Vagina (tissue), 2 donors: Measurements from ENCODE around the gene IL6. TPM values are rescaled to one million over a fixed set of nuclear protein-coding genes. Genes with fewer than 3 reads are reported as not detected.

Experiments
- DNase-seq, 2 donors: peaks; one replicate each; pipeline ENCODE4 v3.0.0-alpha.2; 2017; ENCODE audit errors: extremely low spot score in 2 of 2
- H3K27ac ChIP-seq: fragments of 200-600 bp; sonication (generic); one replicate; pipeline ENCODE4 v1.5.1; 2019
- H3K27me3 ChIP-seq: fragments of 200-600 bp; sonication (generic); one replicate; pipeline ENCODE4 v1.5.1; 2019
- H3K36me3 ChIP-seq, 2 donors: fragments of 200-600 bp; sonication (generic); one replicate each; pipeline ENCODE4 v1.5.1; 2017 to 2019
- H3K4me1 ChIP-seq: fragments of 200-600 bp; sonication (generic); one replicate; pipeline ENCODE4 v1.5.1; 2019
- H3K4me3 ChIP-seq, 2 donors: fragments of 200-600 bp; sonication (generic); 1 replicate in 1 of 2; 2 replicates in 1 of 2; pipeline ENCODE4 v1.5.1; 2016 to 2019
- H3K9me3 ChIP-seq: fragments of 200-600 bp; sonication (generic); one replicate; pipeline ENCODE4 v1.5.1; 2019
- CTCF ChIP-seq, 3 experiments: fragments of 450-650 bp in 2 of 3; fragments of 200-600 bp in 1 of 3; sonication (generic) in 1 of 3; IDR thresholded peaks; one replicate each; pipeline ENCODE4 v1.5.1; 2017 to 2019; ENCODE audit warnings: antibody characterized with exemption in 3 of 3, mild to moderate bottlenecking in 2 of 3, moderate library complexity in 2 of 3
- POLR2A ChIP-seq, 2 donors: fragments of 450-650 bp; IDR thresholded peaks; one replicate each; pipeline ENCODE4 v1.6.1; 2017; ENCODE audit warnings: antibody characterized with exemption in 2 of 2, mild to moderate bottlenecking in 2 of 2, moderate library complexity in 2 of 2
- POLR2AphosphoS5 ChIP-seq, 2 donors: sonication (generic); formaldehyde crosslinking; IDR thresholded peaks; one replicate each; pipeline ENCODE4 v1.9.0; 2017; ENCODE audit warnings: antibody characterized with exemption in 2 of 2, mild to moderate bottlenecking in 2 of 2, low read depth in 1 of 2; ENCODE audit not compliant: insufficient read depth in 1 of 2
- intact Hi-C: fragments of 100-400 bp; cut with DNase I; formaldehyde crosslinking; loops from one replicate; pipeline ENCODE4 v1.15.1; 2023
- total RNA-seq: library from RNA; depleted of rRNA; stranded (reverse); fragments of >200 nt; gene quantifications from one replicate; pipeline ENCODE4 v1.2.3, GENCODE V29; 2016

IL6 gene
- total RNA-seq, 1 donor from 2014 or later: 12.0 TPM

GRCh38 chr7:22726345-22726906 is 574 bp upstream of the IL6 start:
- Histone ChIP-seq H3K27ac (peak overlapping the region; percentile 67), H3K4me1 (peaks cover 10% of the 10 kb centered on the region), H3K36me3 (no peaks in the 10 kb centered on the region), H3K27me3 (no peaks in the 10 kb centered on the region), H3K4me3 (peak overlapping the region; percentile 35 to 37), H3K9me3 (no peaks in the 10 kb centered on the region)
- peak in 1 of 2 donors; percentile 90 for DNase-seq
- TF ChIP-seq CTCF (IDR thresholded peaks at IDR 0.05) (peak in 1 of 3 experiments; percentile 46), POLR2AphosphoS5 (IDR thresholded peaks at IDR 0.05; ENCODE audit: insufficient read depth in 1 of 2, low read depth in 1 of 2) (no peak), POLR2A (IDR thresholded peaks at IDR 0.05) (no peak)
- intact Hi-C loops: loop anchor here (5.0 kb wide), 1 partner anchor 149 kb away; no protein-coding TSS in a partner anchor

GRCh38 chr7:22727714-22728035 is 675 bp downstream of the IL6 start:
- H3K4me3 ChIP-seq: peak overlapping the region; percentile 35 to 37
- no peak for TF ChIP-seq CTCF (IDR thresholded peaks at IDR 0.05)
- TF ChIP-seq POLR2A (IDR thresholded peaks at IDR 0.05): no peak
- TF ChIP-seq POLR2AphosphoS5 (IDR thresholded peaks at IDR 0.05; ENCODE audit: insufficient read depth in 1 of 2, low read depth in 1 of 2): no peak

GRCh38 chr7:22728401-22729029 is 1.5 kb downstream of the IL6 start:
- no peaks in the 10 kb centered on the region for H3K36me3 ChIP-seq
- H3K27ac ChIP-seq: no peak overlapping the region
- H3K4me3 ChIP-seq: no peak overlapping the region
- DNase-seq: no peak
- H3K9me3 ChIP-seq: no peaks in the 10 kb centered on the region
- TF ChIP-seq CTCF (IDR thresholded peaks at IDR 0.05) (no peak), POLR2AphosphoS5 (IDR thresholded peaks at IDR 0.05; ENCODE audit: insufficient read depth in 1 of 2, low read depth in 1 of 2) (no peak), POLR2A (IDR thresholded peaks at IDR 0.05) (no peak)
- intact Hi-C loops: loop anchor here (5.0 kb wide), 1 partner anchor 151 kb away; no protein-coding TSS in a partner anchor
- H3K4me1 ChIP-seq: peaks cover 10% of the 10 kb centered on the region
- H3K27me3 ChIP-seq: no peaks in the 10 kb centered on the region

More at GRCh38 chr7:22727714-22728035, 675 bp downstream of the IL6 start:
- intact Hi-C loops: loop anchor here (5.0 kb wide), 1 partner anchor 150 kb away; no protein-coding TSS in a partner anchor
- Histone ChIP-seq H3K27ac (peak overlapping the region; percentile 67), H3K4me1 (peaks cover 10% of the 10 kb centered on the region), H3K27me3 (no peaks in the 10 kb centered on the region), H3K36me3 (no peaks in the 10 kb centered on the region), H3K9me3 (no peaks in the 10 kb centered on the region)
- DNase-seq: no peak

GRCh38 chr7:22729180-22729825 is 2.3 kb downstream of the IL6 start:
- Histone ChIP-seq H3K4me1 (peaks cover 10% of the 10 kb centered on the region), H3K27ac (no peak overlapping the region), H3K4me3 (no peak overlapping the region), H3K27me3 (no peaks in the 10 kb centered on the region), H3K9me3 (no peaks in the 10 kb centered on the region), H3K36me3 (no peaks in the 10 kb centered on the region)
- TF ChIP-seq POLR2A (IDR thresholded peaks at IDR 0.05) (no peak), POLR2AphosphoS5 (IDR thresholded peaks at IDR 0.05; ENCODE audit: insufficient read depth in 1 of 2, low read depth in 1 of 2) (no peak), CTCF (IDR thresholded peaks at IDR 0.05) (no peak)
- DNase-seq: no peak
- intact Hi-C loops: loop anchor here (5.0 kb wide), 1 partner anchor 152 kb away; no protein-coding TSS in a partner anchor
